Measurements from ENCODE around the gene GGT5.
"Not testable (repeated sequence)": the region's sequence is repeated elsewhere in the genome, so short reads cannot be mapped to it uniquely, and the experiment has no call there.

GGT5 gene

GRCh38 chr22:24245030-24245431 lies at the start of gene GGT5:
TSS of gene GGT5 (minus strand) at chr22:24245082. CDS start at chr22:24244725, 357 bp downstream.
- H3K9me3 ChIP-seq (ENCODE audit: control insufficient read depth in 1 of 2, low read length in 2 of 2); H3K36me3 ChIP-seq (ENCODE audit: control insufficient read depth in 1 of 2, insufficient read depth in 2 of 2, low read length in 2 of 2); H3K9ac ChIP-seq (ENCODE audit: low read depth in 1 of 2, low read length in 2 of 2); H3K27me3 ChIP-seq (ENCODE audit: control insufficient read depth in 1 of 2, insufficient read depth in 2 of 2, low read length in 2 of 2): not testable (repeated sequence)
- peak within 1 kb of the TSS; percentile 29 to 50 for H3K4me3 ChIP-seq (ENCODE audit: low read depth in 1 of 2, low read length in 2 of 2)
- H3K4me1 ChIP-seq (ENCODE audit: control insufficient read depth in 1 of 2, insufficient read depth in 2 of 2, low read length in 2 of 2): peaks cover 4 to 14% of the 10 kb centered on the region in 2 donors
- H3K27ac ChIP-seq (ENCODE audit: low read depth, low read length): peak within 1 kb of the TSS; percentile 50

GRCh38 chr22:24292202-24292830 lies 47.4 kb upstream of the GGT5 start:
- H3K4me1 ChIP-seq (ENCODE audit: control insufficient read depth in 1 of 2, insufficient read depth in 2 of 2, low read length in 2 of 2): peaks cover 12% of the 10 kb centered on the region in 2 donors
- H3K27ac ChIP-seq (ENCODE audit: low read depth, low read length); H3K36me3 ChIP-seq (ENCODE audit: control insufficient read depth in 1 of 2, insufficient read depth in 2 of 2, low read length in 2 of 2); H3K9me3 ChIP-seq (ENCODE audit: control insufficient read depth in 1 of 2, low read length in 2 of 2); H3K4me3 ChIP-seq (ENCODE audit: low read depth in 1 of 2, low read length in 2 of 2); H3K9ac ChIP-seq (ENCODE audit: low read depth in 1 of 2, low read length in 2 of 2); H3K27me3 ChIP-seq (ENCODE audit: control insufficient read depth in 1 of 2, insufficient read depth in 2 of 2, low read length in 2 of 2): not testable (repeated sequence)

- Histone ChIP-seq H3K4me3 (ENCODE audit: low read depth in 1 of 2, low read length in 2 of 2) (no peak overlapping the region), H3K9me3 (ENCODE audit: control insufficient read depth in 1 of 2, low read length in 2 of 2) (no peaks in the 10 kb centered on the region), H3K4me1 (ENCODE audit: control insufficient read depth in 1 of 2, insufficient read depth in 2 of 2, low read length in 2 of 2) (peaks cover 13 to 14% of the 10 kb centered on the region in 2 donors), H3K9ac (ENCODE audit: low read depth in 1 of 2, low read length in 2 of 2) (no peak overlapping the region), H3K27ac (ENCODE audit: low read depth, low read length) (no peak overlapping the region), H3K27me3 (ENCODE audit: control insufficient read depth in 1 of 2, insufficient read depth in 2 of 2, low read length in 2 of 2) (no peaks in the 10 kb centered on the region), H3K36me3 (ENCODE audit: control insufficient read depth in 1 of 2, insufficient read depth in 2 of 2, low read length in 2 of 2) (no peaks in the 10 kb centered on the region)
Measured at GRCh38 chr22:24291515-24292201, 46.8 kb upstream of the GGT5 start.

- H3K9ac ChIP-seq (ENCODE audit: low read depth in 1 of 2, low read length in 2 of 2): no peak overlapping the region
Measured at GRCh38 chr22:24290459-24290858, 45.6 kb upstream of the GGT5 start.

GRCh38 chr22:24289741-24290163 lies 44.9 kb upstream of the GGT5 start:
- Histone ChIP-seq H3K27ac (ENCODE audit: low read depth, low read length) (no peak overlapping the region), H3K4me3 (ENCODE audit: low read depth in 1 of 2, low read length in 2 of 2) (no peak overlapping the region), H3K9me3 (ENCODE audit: control insufficient read depth in 1 of 2, low read length in 2 of 2) (no peaks in the 10 kb centered on the region), H3K27me3 (ENCODE audit: control insufficient read depth in 1 of 2, insufficient read depth in 2 of 2, low read length in 2 of 2) (no peaks in the 10 kb centered on the region), H3K4me1 (ENCODE audit: control insufficient read depth in 1 of 2, insufficient read depth in 2 of 2, low read length in 2 of 2) (peaks cover 24 to 31% of the 10 kb centered on the region in 2 donors), H3K9ac (ENCODE audit: low read depth in 1 of 2, low read length in 2 of 2) (no peak overlapping the region), H3K36me3 (ENCODE audit: control insufficient read depth in 1 of 2, insufficient read depth in 2 of 2, low read length in 2 of 2) (no peaks in the 10 kb centered on the region)

More at GRCh38 chr22:24290459-24290858, 45.6 kb upstream of the GGT5 start:
- no peak overlapping the region for H3K4me3 ChIP-seq (ENCODE audit: low read depth in 1 of 2, low read length in 2 of 2)
- no peaks in the 10 kb centered on the region for H3K27me3 ChIP-seq (ENCODE audit: control insufficient read depth in 1 of 2, insufficient read depth in 2 of 2, low read length in 2 of 2)
- H3K9me3 ChIP-seq (ENCODE audit: control insufficient read depth in 1 of 2, low read length in 2 of 2): no peaks in the 10 kb centered on the region
- peaks cover 23 to 24% of the 10 kb centered on the region in 2 donors for H3K4me1 ChIP-seq (ENCODE audit: control insufficient read depth in 1 of 2, insufficient read depth in 2 of 2, low read length in 2 of 2)
- no peaks in the 10 kb centered on the region for H3K36me3 ChIP-seq (ENCODE audit: control insufficient read depth in 1 of 2, insufficient read depth in 2 of 2, low read length in 2 of 2)
- H3K27ac ChIP-seq (ENCODE audit: low read depth, low read length): no peak overlapping the region

GRCh38 chr22:24289114-24289513 lies 44.2 kb upstream of the GGT5 start:
- no peak overlapping the region for H3K27ac ChIP-seq (ENCODE audit: low read depth, low read length)
- no peak overlapping the region for H3K9ac ChIP-seq (ENCODE audit: low read depth in 1 of 2, low read length in 2 of 2)
- H3K27me3 ChIP-seq (ENCODE audit: control insufficient read depth in 1 of 2, insufficient read depth in 2 of 2, low read length in 2 of 2): no peaks in the 10 kb centered on the region
- H3K36me3 ChIP-seq (ENCODE audit: control insufficient read depth in 1 of 2, insufficient read depth in 2 of 2, low read length in 2 of 2): no peaks in the 10 kb centered on the region
- no peaks in the 10 kb centered on the region for H3K9me3 ChIP-seq (ENCODE audit: control insufficient read depth in 1 of 2, low read length in 2 of 2)
- peaks cover 26 to 31% of the 10 kb centered on the region in 2 donors for H3K4me1 ChIP-seq (ENCODE audit: control insufficient read depth in 1 of 2, insufficient read depth in 2 of 2, low read length in 2 of 2)
- H3K4me3 ChIP-seq (ENCODE audit: low read depth in 1 of 2, low read length in 2 of 2): no peak overlapping the region

- H3K4me3 ChIP-seq (ENCODE audit: low read depth in 1 of 2, low read length in 2 of 2); H3K27me3 ChIP-seq (ENCODE audit: control insufficient read depth in 1 of 2, insufficient read depth in 2 of 2, low read length in 2 of 2); H3K27ac ChIP-seq (ENCODE audit: low read depth, low read length); H3K9ac ChIP-seq (ENCODE audit: low read depth in 1 of 2, low read length in 2 of 2); H3K36me3 ChIP-seq (ENCODE audit: control insufficient read depth in 1 of 2, insufficient read depth in 2 of 2, low read length in 2 of 2); H3K9me3 ChIP-seq (ENCODE audit: control insufficient read depth in 1 of 2, low read length in 2 of 2): not testable (repeated sequence)
- H3K4me1 ChIP-seq (ENCODE audit: control insufficient read depth in 1 of 2, insufficient read depth in 2 of 2, low read length in 2 of 2): peaks cover 26 to 31% of the 10 kb centered on the region in 2 donors
Measured at GRCh38 chr22:24287801-24288200, 42.9 kb upstream of the GGT5 start.

GRCh38 chr22:24287212-24287611 lies 42.3 kb upstream of the GGT5 start:
- H3K27ac ChIP-seq (ENCODE audit: low read depth, low read length); H3K9me3 ChIP-seq (ENCODE audit: control insufficient read depth in 1 of 2, low read length in 2 of 2); H3K36me3 ChIP-seq (ENCODE audit: control insufficient read depth in 1 of 2, insufficient read depth in 2 of 2, low read length in 2 of 2); H3K9ac ChIP-seq (ENCODE audit: low read depth in 1 of 2, low read length in 2 of 2); H3K4me3 ChIP-seq (ENCODE audit: low read depth in 1 of 2, low read length in 2 of 2); H3K27me3 ChIP-seq (ENCODE audit: control insufficient read depth in 1 of 2, insufficient read depth in 2 of 2, low read length in 2 of 2): not testable (repeated sequence)
- H3K4me1 ChIP-seq (ENCODE audit: control insufficient read depth in 1 of 2, insufficient read depth in 2 of 2, low read length in 2 of 2): peaks cover 26 to 31% of the 10 kb centered on the region in 2 donors

GRCh38 chr22:24285245-24285644 lies 40.4 kb upstream of the GGT5 start:
- Histone ChIP-seq H3K27me3 (ENCODE audit: control insufficient read depth in 1 of 2, insufficient read depth in 2 of 2, low read length in 2 of 2) (no peaks in the 10 kb centered on the region), H3K9ac (ENCODE audit: low read depth in 1 of 2, low read length in 2 of 2) (no peak overlapping the region), H3K27ac (ENCODE audit: low read depth, low read length) (no peak overlapping the region), H3K36me3 (ENCODE audit: control insufficient read depth in 1 of 2, insufficient read depth in 2 of 2, low read length in 2 of 2) (no peaks in the 10 kb centered on the region), H3K4me1 (ENCODE audit: control insufficient read depth in 1 of 2, insufficient read depth in 2 of 2, low read length in 2 of 2) (peaks cover 19 to 24% of the 10 kb centered on the region in 2 donors), H3K9me3 (ENCODE audit: control insufficient read depth in 1 of 2, low read length in 2 of 2) (no peaks in the 10 kb centered on the region), H3K4me3 (ENCODE audit: low read depth in 1 of 2, low read length in 2 of 2) (no peak overlapping the region)

- H3K4me3 ChIP-seq (ENCODE audit: low read depth in 1 of 2, low read length in 2 of 2): no peak overlapping the region
- H3K27me3 ChIP-seq (ENCODE audit: control insufficient read depth in 1 of 2, insufficient read depth in 2 of 2, low read length in 2 of 2): no peaks in the 10 kb centered on the region
- H3K27ac ChIP-seq (ENCODE audit: low read depth, low read length): no peak overlapping the region
- peaks cover 19 to 20% of the 10 kb centered on the region in 2 donors for H3K4me1 ChIP-seq (ENCODE audit: control insufficient read depth in 1 of 2, insufficient read depth in 2 of 2, low read length in 2 of 2)
- no peaks in the 10 kb centered on the region for H3K9me3 ChIP-seq (ENCODE audit: control insufficient read depth in 1 of 2, low read length in 2 of 2)
- no peak overlapping the region for H3K9ac ChIP-seq (ENCODE audit: low read depth in 1 of 2, low read length in 2 of 2)
- H3K36me3 ChIP-seq (ENCODE audit: control insufficient read depth in 1 of 2, insufficient read depth in 2 of 2, low read length in 2 of 2): no peaks in the 10 kb centered on the region
Measured at GRCh38 chr22:24284747-24285203, 39.9 kb upstream of the GGT5 start.

Data from duodenal mucosa (tissue), 2 donors.